ENCODE results near the gene ACOT9. TPM values are rescaled to one million over a fixed set of nuclear protein-coding genes. Genes with fewer than 3 reads are reported as not detected.
"Not testable (repeated sequence)": the region's sequence is repeated elsewhere in the genome, so short reads cannot be mapped to it uniquely, and the experiment has no call there.

Gene ACOT9
- total RNA-seq, 1 experiment from 2014 or later, result 35.1 TPM

GRCh38 chrX:23776363-23776762 is 33.3 kb upstream of the ACOT9 start:
- no peaks in the 10 kb centered on the region for H3K27me3 ChIP-seq (replicated peaks; ENCODE audit: control insufficient read depth, insufficient read depth, low read length)
- no peak for TF ChIP-seq CTCF (IDR thresholded peaks at IDR 0.05; ENCODE audit: insufficient read depth in 1 of 2, low read depth in 1 of 2, low read length in 1 of 2, severe bottlenecking in 1 of 2, unreplicated experiment in 1 of 2)
- no peaks in the 10 kb centered on the region for H3K27me3 Mint-ChIP-seq (ENCODE audit: insufficient read depth, unreplicated experiment)
- ChIA-PET POLR2A (no interaction called here), CTCF (no interaction called here)
- no peak for DNase-seq
- intact Hi-C loops (cut with micrococcal nuclease; ENCODE audit: unreplicated experiment), result no loop called here
- no peaks in the 10 kb centered on the region; the same call in 1 of the 2 replicates for H3K36me3 ChIP-seq (ENCODE audit: control insufficient read depth, insufficient read depth, low read length)
- H3K4me3 ChIP-seq (ENCODE audit: low read depth, low read length), result no peak overlapping the region
- H3K4me1 Mint-ChIP-seq (ENCODE audit: low read depth, unreplicated experiment), result no peaks in the 10 kb centered on the region
- H3K4me3 Mint-ChIP-seq (ENCODE audit: unreplicated experiment), result no peak overlapping the region
- H3K9me3 ChIP-seq, result no peaks in the 10 kb centered on the region
- H3K4me1 ChIP-seq, result no peaks in the 10 kb centered on the region
- no peak overlapping the region for H3K27ac Mint-ChIP-seq (ENCODE audit: unreplicated experiment)
- no peaks in the 10 kb centered on the region for H3K9me3 Mint-ChIP-seq (ENCODE audit: unreplicated experiment)
- BruUV-seq (replicated peaks), result no TSS peak
- no peaks in the 10 kb centered on the region for H3K36me3 Mint-ChIP-seq (ENCODE audit: insufficient read depth, unreplicated experiment)

GRCh38 chrX:23773601-23774175 is 30.6 kb upstream of the ACOT9 start:
- POLR2A ChIA-PET, result no interaction called here
- Mint-ChIP-seq H3K36me3 (ENCODE audit: insufficient read depth, unreplicated experiment) (no peaks in the 10 kb centered on the region), H3K27me3 (ENCODE audit: insufficient read depth, unreplicated experiment) (no peaks in the 10 kb centered on the region), H3K27ac (ENCODE audit: unreplicated experiment) (no peak overlapping the region), H3K4me1 (ENCODE audit: low read depth, unreplicated experiment) (no peaks in the 10 kb centered on the region), H3K9me3 (ENCODE audit: unreplicated experiment) (no peaks in the 10 kb centered on the region), H3K4me3 (ENCODE audit: unreplicated experiment) (no peak overlapping the region)
- H3K4me3 ChIP-seq (ENCODE audit: low read depth, low read length), result no peak overlapping the region
- no peak for DNase-seq
- no peaks in the 10 kb centered on the region for H3K27me3 ChIP-seq (replicated peaks; ENCODE audit: control insufficient read depth, insufficient read depth, low read length)
- no peak for TF ChIP-seq CTCF (IDR thresholded peaks at IDR 0.05; ENCODE audit: insufficient read depth in 1 of 2, low read depth in 1 of 2, low read length in 1 of 2, severe bottlenecking in 1 of 2, unreplicated experiment in 1 of 2)
- no peaks in the 10 kb centered on the region for H3K9me3 ChIP-seq
- intact Hi-C loops (cut with micrococcal nuclease; ENCODE audit: unreplicated experiment), result no loop called here
- no TSS peak for BruUV-seq (replicated peaks)
- CTCF ChIA-PET, result no interaction called here
- H3K4me1 ChIP-seq, result no peaks in the 10 kb centered on the region
- no peaks in the 10 kb centered on the region; the same call in 1 of the 2 replicates for H3K36me3 ChIP-seq (ENCODE audit: control insufficient read depth, insufficient read depth, low read length)

- H3K4me3 Mint-ChIP-seq (ENCODE audit: unreplicated experiment); H3K27me3 Mint-ChIP-seq (ENCODE audit: insufficient read depth, unreplicated experiment); intact Hi-C loops (cut with micrococcal nuclease; ENCODE audit: unreplicated experiment); H3K4me1 Mint-ChIP-seq (ENCODE audit: low read depth, unreplicated experiment); DNase-seq; H3K36me3 Mint-ChIP-seq (ENCODE audit: insufficient read depth, unreplicated experiment); H3K36me3 ChIP-seq (ENCODE audit: control insufficient read depth, insufficient read depth, low read length); H3K4me3 ChIP-seq (ENCODE audit: low read depth, low read length); BruUV-seq (replicated peaks); H3K4me1 ChIP-seq; H3K27ac Mint-ChIP-seq (ENCODE audit: unreplicated experiment); H3K9me3 ChIP-seq; H3K9me3 Mint-ChIP-seq (ENCODE audit: unreplicated experiment); CTCF ChIA-PET; H3K27me3 ChIP-seq (replicated peaks; ENCODE audit: control insufficient read depth, insufficient read depth, low read length): not testable (repeated sequence)
- POLR2A ChIA-PET, result interaction anchor here (0.9 kb wide), 1 partner anchor 28 kb away, joined by 4 read pairs; the partner anchor contains the start of gene ACOT9
Measured at GRCh38 chrX:23771086-23771485, 28.0 kb upstream of the ACOT9 start.

Data from Caco-2 (cell line).